HepG2 (cell line): ENCODE data around the gene GIPC3. TPM values are rescaled to one million over a fixed set of nuclear protein-coding genes. Genes with fewer than 3 reads are reported as not detected.
A peak's percentile ranks its signal among the peaks of the same experiment; 100 is the strongest.

Experiments used
- DPF2 ChIP-seq: sonication (generic); formaldehyde crosslinking; IDR thresholded peaks from 2 replicates; pipeline ENCODE4 v1.4.0; 2020; ENCODE audit warnings: mild to moderate bottlenecking, low read depth, missing genetic modification reagents, borderline replicate concordance
- EED ChIP-seq: sonication (generic); formaldehyde crosslinking; IDR thresholded peaks from 2 replicates; pipeline ENCODE4 v1.5.0; 2020; ENCODE audit warnings: mild to moderate bottlenecking, missing genetic modification reagents
- EHMT2 ChIP-seq: fragments of 200-600 bp; sonication (generic); IDR thresholded peaks from 2 replicates; pipeline ENCODE4 v1.7.0; 2017; ENCODE audit warnings: antibody characterized with exemption, low read depth, low read length, borderline replicate concordance
- IKZF4 ChIP-seq: sonication (generic); formaldehyde crosslinking; IDR thresholded peaks from 2 replicates; pipeline ENCODE4 v1.5.1; 2020; ENCODE audit warnings: borderline replicate concordance, mild to moderate bottlenecking, low read depth, missing genetic modification reagents; ENCODE audit errors: not compliant biosample characterization
- KDM3A ChIP-seq: IDR thresholded peaks from 2 replicates; pipeline ENCODE4 v1.6.1; 2018; ENCODE audit warnings: low read depth, missing compliant biosample characterization
- KMT2A ChIP-seq: sonication (generic); formaldehyde crosslinking; IDR thresholded peaks from 2 replicates; pipeline ENCODE4 v1.4.0; 2020; ENCODE audit warnings: missing genetic modification reagents
- MEF2D ChIP-seq: sonication (generic); formaldehyde crosslinking; IDR thresholded peaks from 2 replicates; pipeline ENCODE4 v1.5.1; 2020; ENCODE audit warnings: mild to moderate bottlenecking, missing genetic modification reagents
- MTA3 ChIP-seq: sonication (generic); formaldehyde crosslinking; IDR thresholded peaks from 2 replicates; pipeline ENCODE4 v1.4.0; 2020; ENCODE audit warnings: missing genetic modification reagents
- RBM22 ChIP-seq: fragments of 200-400 bp; formaldehyde crosslinking; optimal IDR thresholded peaks from 2 replicates; pipeline ENCODE3; 2017; ENCODE audit warnings: mild to moderate bottlenecking, low read length, moderate library complexity
- TIGD3 ChIP-seq: sonication (generic); formaldehyde crosslinking; IDR thresholded peaks from 2 replicates; pipeline ENCODE4 v1.5.1; 2020; ENCODE audit warnings: mild to moderate bottlenecking, missing genetic modification reagents, borderline replicate concordance
- UBTF ChIP-seq: sonication (generic); formaldehyde crosslinking; IDR thresholded peaks from 2 replicates; pipeline ENCODE4 v1.4.0; 2020; ENCODE audit warnings: mild to moderate bottlenecking, missing genetic modification reagents
- ZBTB38 ChIP-seq: sonication (generic); formaldehyde crosslinking; IDR thresholded peaks from 2 replicates; pipeline ENCODE4 v1.5.1; 2020; ENCODE audit warnings: mild to moderate bottlenecking, missing genetic modification reagents
- ZNF143 ChIP-seq: sonication (generic); formaldehyde crosslinking; IDR thresholded peaks from 2 replicates; pipeline ENCODE4 v1.4.0; 2020; ENCODE audit warnings: missing genetic modification reagents
- ZNF281 ChIP-seq: sonication (generic); formaldehyde crosslinking; IDR thresholded peaks from 2 replicates; pipeline ENCODE4 v1.4.0; 2020; ENCODE audit warnings: missing genetic modification reagents, borderline replicate concordance
- ZNF333 ChIP-seq: sonication (generic); formaldehyde crosslinking; IDR thresholded peaks from 2 replicates; pipeline ENCODE4 v1.4.0; 2020; ENCODE audit warnings: mild to moderate bottlenecking, missing genetic modification reagents, borderline replicate concordance
- ZNF337 ChIP-seq: sonication (generic); formaldehyde crosslinking; IDR thresholded peaks from 2 replicates; pipeline ENCODE4 v1.5.1; 2020; ENCODE audit warnings: missing genetic modification reagents, low read depth, mild to moderate bottlenecking, borderline replicate concordance
- ZNF513 ChIP-seq: sonication (generic); formaldehyde crosslinking; conservative IDR thresholded peaks from 2 replicates; pipeline ENCODE4 v1.5.0; 2020; ENCODE audit warnings: missing genetic modification reagents
- ZNF678 ChIP-seq: sonication (generic); formaldehyde crosslinking; IDR thresholded peaks from 2 replicates; pipeline ENCODE4 v1.4.0; 2020; ENCODE audit warnings: mild to moderate bottlenecking, missing genetic modification reagents
- ZNF7 ChIP-seq: IDR thresholded peaks from 2 replicates; pipeline ENCODE4 v1.6.1; 2016; ENCODE audit warnings: missing biosample characterization, missing genetic modification reagents
- ZNF768 ChIP-seq: sonication (generic); formaldehyde crosslinking; IDR thresholded peaks from 2 replicates; pipeline ENCODE4 v1.4.0; 2020; ENCODE audit warnings: missing genetic modification reagents
- polyA plus RNA-seq, 8 experiments: library from polyadenylated mRNA; depleted of rRNA in 3 of 8; stranded (reverse) in 7 of 8; unstranded in 1 of 8; fragments of >200 nt; fragmentation: Illumina TruSeq in 4 of 8; extraction: Trizol in 4 of 8; gene quantifications; 2 replicates each; pipeline versions ENCODE4 v1.2.1 to v1.2.3, GENCODE V29; 2011 to 2016; ENCODE audit warnings: low read depth in 4 of 8, missing spikeins in 1 of 8, mixed read lengths in 1 of 8; ENCODE audit not compliant: insufficient read depth in 1 of 8
- total RNA-seq, 5 experiments: library from RNA; depleted of rRNA; stranded (reverse); fragments of >200 nt; fragmentation: Illumina TruSeq; extraction: Trizol; gene quantifications; 2 replicates each; pipeline ENCODE4 v1.2.3, GENCODE V29; 2016; ENCODE audit warnings: low read depth in 1 of 5

The GIPC3 gene
- total and polyA plus RNA-seq, 2 of the 13 experiments (the other 11 are each of a cell fraction or from before 2014, with no cell fraction given), result 0.05 TPM; not detected in 1

- no peak for TF ChIP-seq RBM22
- no peak for TF ChIP-seq ZBTB38 (CRISPR knock-in tag)
- no peak for TF ChIP-seq TIGD3
- no peak for TF ChIP-seq ZNF281 (CRISPR knock-in tag)
- TF ChIP-seq ZNF337 (CRISPR knock-in tag), result no peak
- TF ChIP-seq IKZF4 (CRISPR knock-in tag), result peak; percentile 17
- no peak for TF ChIP-seq EHMT2
- TF ChIP-seq MEF2D (CRISPR knock-in tag), result no peak
- TF ChIP-seq KMT2A (CRISPR knock-in tag), result 0 out of 2 replicates have a peak, but pooled peaks have one; percentile 4
- TF ChIP-seq ZNF143, result 0 out of 2 replicates have a peak, but pooled peaks have one; percentile 1
- no peak for TF ChIP-seq DPF2 (CRISPR knock-in tag)
- no peak for TF ChIP-seq ZNF7 (CRISPR knock-in tag)
- TF ChIP-seq MTA3 (CRISPR knock-in tag), result no peak
- TF ChIP-seq KDM3A (CRISPR knock-in tag), result no peak
- TF ChIP-seq EED (CRISPR knock-in tag), result 0 out of 2 replicates have a peak, but pooled peaks have one; percentile 51
- no peak for TF ChIP-seq ZNF678 (CRISPR knock-in tag)
- no peak for TF ChIP-seq ZNF768 (CRISPR knock-in tag)
- TF ChIP-seq UBTF (CRISPR knock-in tag), result peak; percentile 15; the same call in 1 of the 2 replicates
- TF ChIP-seq ZNF513 (CRISPR knock-in tag), result no peak
- TF ChIP-seq ZNF333 (CRISPR knock-in tag), result no peak
Observed at GRCh38 chr19:3556978-3557460, 28.3 kb upstream of the GIPC3 start (continued).
